ENCODE results near the gene MCF2L. TPM values are rescaled to one million over a fixed set of nuclear protein-coding genes. Genes with fewer than 3 reads are reported as not detected.

Gene MCF2L
- total and polyA plus RNA-seq, 4 donors: 21.0 to 78.7 (median 35.9) TPM

GRCh38 chr13:113044391-113045114 is 75.5 kb downstream of the MCF2L start:
- Histone ChIP-seq H3K27me3 (ENCODE audit: control insufficient read depth in 3 of 3, insufficient read depth in 3 of 3, low read length in 2 of 3) (no peaks in the 10 kb centered on the region), H3K4me3 (no peak overlapping the region), H3K4me1 (ENCODE audit: control insufficient read depth in 5 of 5, insufficient read depth in 5 of 5, low read length in 5 of 5) (peaks cover 0 to 2% (median 0%) of the 10 kb centered on the region in 5 donors), H3K36me3 (ENCODE audit: control insufficient read depth in 4 of 4, insufficient read depth in 4 of 4, low read length in 4 of 4) (peaks cover 0 to 6% (median 0%) of the 10 kb centered on the region in 4 donors), H3K9ac (ENCODE audit: insufficient read depth in 1 of 2, low read length in 2 of 2) (no peak overlapping the region), H3K9me3 (ENCODE audit: control insufficient read depth in 4 of 4, insufficient read depth in 3 of 4, low read length in 3 of 4) (no peaks in the 10 kb centered on the region), H3K27ac (ENCODE audit: low read depth in 1 of 2, low read length in 1 of 2) (no peak overlapping the region)
- WGBS, 2 donors: 90 to 92% methylated on average over 27 of the region's 27 CpGs
- ATAC-seq (ENCODE audit: insufficient read depth, low FRiP score) (no peak), DNase-seq (no peak)
- no peak for TF ChIP-seq CTCF (IDR thresholded peaks at IDR 0.05; ENCODE audit: control extremely low read depth, extremely low read depth)

- H3K9me3 ChIP-seq (ENCODE audit: control insufficient read depth in 4 of 4, insufficient read depth in 3 of 4, low read length in 3 of 4): no peaks in the 10 kb centered on the region
- TF ChIP-seq CTCF (IDR thresholded peaks at IDR 0.05; ENCODE audit: control extremely low read depth, extremely low read depth): no peak
- H3K4me1 ChIP-seq (ENCODE audit: control insufficient read depth in 5 of 5, insufficient read depth in 5 of 5, low read length in 5 of 5): peaks cover 0 to 5% (median 0%) of the 10 kb centered on the region in 5 donors
- 64 to 78% methylated on average over 32 of the region's 32 CpGs for WGBS, 2 donors
- no peaks in the 10 kb centered on the region for H3K27me3 ChIP-seq (ENCODE audit: control insufficient read depth in 3 of 3, insufficient read depth in 3 of 3, low read length in 2 of 3)
- no peak for DNase-seq
- ATAC-seq (ENCODE audit: insufficient read depth, low FRiP score): no peak
- H3K27ac ChIP-seq (ENCODE audit: low read depth in 1 of 2, low read length in 1 of 2): peak overlapping the region in 1 of 2 donors; percentile 28
- peaks cover 0 to 6% (median 0%) of the 10 kb centered on the region in 4 donors for H3K36me3 ChIP-seq (ENCODE audit: control insufficient read depth in 4 of 4, insufficient read depth in 4 of 4, low read length in 4 of 4)
- no peak overlapping the region for H3K4me3 ChIP-seq
- H3K9ac ChIP-seq (ENCODE audit: insufficient read depth in 1 of 2, low read length in 2 of 2): no peak overlapping the region
These were observed 76.5 kb downstream of the MCF2L start for GRCh38 chr13:113045251-113046127.

- TF ChIP-seq CTCF (IDR thresholded peaks at IDR 0.05; ENCODE audit: control extremely low read depth, extremely low read depth): no peak
- no peak for ATAC-seq (ENCODE audit: insufficient read depth, low FRiP score)
- H3K9me3 ChIP-seq (ENCODE audit: control insufficient read depth in 4 of 4, insufficient read depth in 3 of 4, low read length in 3 of 4): no peaks in the 10 kb centered on the region
- H3K4me1 ChIP-seq (ENCODE audit: control insufficient read depth in 5 of 5, insufficient read depth in 5 of 5, low read length in 5 of 5): peaks cover 0 to 5% (median 2%) of the 10 kb centered on the region in 5 donors
- WGBS, 2 donors: 93 to 95% methylated on average over 29 to 30 of the region's 30 CpGs
- no peak overlapping the region for H3K27ac ChIP-seq (ENCODE audit: low read depth in 1 of 2, low read length in 1 of 2)
- no peak overlapping the region for H3K9ac ChIP-seq (ENCODE audit: insufficient read depth in 1 of 2, low read length in 2 of 2)
- H3K4me3 ChIP-seq: no peak overlapping the region
- H3K36me3 ChIP-seq (ENCODE audit: control insufficient read depth in 4 of 4, insufficient read depth in 4 of 4, low read length in 4 of 4): peaks cover 0 to 6% (median 0%) of the 10 kb centered on the region in 4 donors
- no peak for DNase-seq
- peaks cover 0 to 5% (median 4%) of the 10 kb centered on the region in 3 donors for H3K27me3 ChIP-seq (ENCODE audit: control insufficient read depth in 3 of 3, insufficient read depth in 3 of 3, low read length in 2 of 3)
These were observed 77.3 kb downstream of the MCF2L start for GRCh38 chr13:113046128-113046882.

Data from lung (tissue), 12 donors.